ENCODE measurements around the gene TNF.

Gene TNF

GRCh38 chr6:31559958-31560696 is 15.2 kb upstream of the TNF start:
- Histone ChIP-seq H3K4me3 (ENCODE audit: low read depth in 1 of 2, low read length in 2 of 2) (no peak overlapping the region), H3K9me3 (ENCODE audit: control insufficient read depth in 1 of 2, low read length in 2 of 2) (no peaks in the 10 kb centered on the region), H3K4me1 (ENCODE audit: control insufficient read depth in 1 of 2, insufficient read depth in 2 of 2, low read length in 2 of 2) (peaks cover 0 to 8% of the 10 kb centered on the region in 2 donors), H3K27me3 (ENCODE audit: low read depth, low read length) (no peaks in the 10 kb centered on the region), H3K27ac (ENCODE audit: low read length) (peak overlapping the region; percentile 0), H3K36me3 (ENCODE audit: control insufficient read depth in 1 of 2, insufficient read depth in 2 of 2, low read length in 2 of 2) (peaks cover 10 to 36% of the 10 kb centered on the region in 2 donors)

GRCh38 chr6:31560697-31561058 is 14.7 kb upstream of the TNF start:
- H3K27me3 ChIP-seq (ENCODE audit: low read depth, low read length): no peaks in the 10 kb centered on the region
- H3K4me3 ChIP-seq (ENCODE audit: low read depth in 1 of 2, low read length in 2 of 2): no peak overlapping the region
- H3K27ac ChIP-seq (ENCODE audit: low read length): no peak overlapping the region
- H3K4me1 ChIP-seq (ENCODE audit: control insufficient read depth in 1 of 2, insufficient read depth in 2 of 2, low read length in 2 of 2): peaks cover 0 to 8% of the 10 kb centered on the region in 2 donors
- no peaks in the 10 kb centered on the region for H3K9me3 ChIP-seq (ENCODE audit: control insufficient read depth in 1 of 2, low read length in 2 of 2)
- H3K36me3 ChIP-seq (ENCODE audit: control insufficient read depth in 1 of 2, insufficient read depth in 2 of 2, low read length in 2 of 2): peaks cover 10 to 36% of the 10 kb centered on the region in 2 donors

- Histone ChIP-seq H3K4me1 (ENCODE audit: control insufficient read depth in 1 of 2, insufficient read depth in 2 of 2, low read length in 2 of 2) (no peaks in the 10 kb centered on the region), H3K27ac (ENCODE audit: low read length) (no peak overlapping the region), H3K36me3 (ENCODE audit: control insufficient read depth in 1 of 2, insufficient read depth in 2 of 2, low read length in 2 of 2) (no peaks in the 10 kb centered on the region), H3K4me3 (ENCODE audit: low read depth in 1 of 2, low read length in 2 of 2) (no peak overlapping the region), H3K27me3 (ENCODE audit: low read depth, low read length) (no peaks in the 10 kb centered on the region), H3K9me3 (ENCODE audit: control insufficient read depth in 1 of 2, low read length in 2 of 2) (no peaks in the 10 kb centered on the region)
Measured at GRCh38 chr6:31567531-31568370, 7.6 kb upstream of the TNF start.

- Histone ChIP-seq H3K4me3 (ENCODE audit: low read depth in 1 of 2, low read length in 2 of 2) (no peak overlapping the region), H3K27me3 (ENCODE audit: low read depth, low read length) (no peaks in the 10 kb centered on the region), H3K4me1 (ENCODE audit: control insufficient read depth in 1 of 2, insufficient read depth in 2 of 2, low read length in 2 of 2) (no peaks in the 10 kb centered on the region), H3K9me3 (ENCODE audit: control insufficient read depth in 1 of 2, low read length in 2 of 2) (no peaks in the 10 kb centered on the region), H3K36me3 (ENCODE audit: control insufficient read depth in 1 of 2, insufficient read depth in 2 of 2, low read length in 2 of 2) (no peaks in the 10 kb centered on the region), H3K27ac (ENCODE audit: low read length) (no peak overlapping the region)
Measured at GRCh38 chr6:31568537-31568961, 6.8 kb upstream of the TNF start.

- Histone ChIP-seq H3K27ac (ENCODE audit: low read length) (no peak overlapping the region), H3K36me3 (ENCODE audit: control insufficient read depth in 1 of 2, insufficient read depth in 2 of 2, low read length in 2 of 2) (no peaks in the 10 kb centered on the region), H3K9me3 (ENCODE audit: control insufficient read depth in 1 of 2, low read length in 2 of 2) (no peaks in the 10 kb centered on the region), H3K27me3 (ENCODE audit: low read depth, low read length) (no peaks in the 10 kb centered on the region), H3K4me3 (ENCODE audit: low read depth in 1 of 2, low read length in 2 of 2) (no peak overlapping the region), H3K4me1 (ENCODE audit: control insufficient read depth in 1 of 2, insufficient read depth in 2 of 2, low read length in 2 of 2) (no peaks in the 10 kb centered on the region)
Measured at GRCh38 chr6:31569861-31570536, 5.4 kb upstream of the TNF start.

GRCh38 chr6:31572041-31572911 is 3.1 kb upstream of the TNF start, which contains the start of gene LTA:
Gene LTA, plus strand, starts transcription at chr6:31572289. Its CDS starts 454 bp downstream, at chr6:31572743.
- Histone ChIP-seq H3K27ac (ENCODE audit: low read length) (no peak within 1 kb of the TSS), H3K9me3 (ENCODE audit: control insufficient read depth in 1 of 2, low read length in 2 of 2) (no peaks in the 10 kb centered on the region), H3K27me3 (ENCODE audit: low read depth, low read length) (no peaks in the 10 kb centered on the region), H3K36me3 (ENCODE audit: control insufficient read depth in 1 of 2, insufficient read depth in 2 of 2, low read length in 2 of 2) (no peaks in the 10 kb centered on the region), H3K4me1 (ENCODE audit: control insufficient read depth in 1 of 2, insufficient read depth in 2 of 2, low read length in 2 of 2) (no peaks in the 10 kb centered on the region), H3K4me3 (ENCODE audit: low read depth in 1 of 2, low read length in 2 of 2) (no peak within 1 kb of the TSS)

GRCh38 chr6:31573239-31574105 is 1.9 kb upstream of the TNF start:
- Histone ChIP-seq H3K27ac (ENCODE audit: low read length) (no peak overlapping the region), H3K4me3 (ENCODE audit: low read depth in 1 of 2, low read length in 2 of 2) (no peak overlapping the region), H3K36me3 (ENCODE audit: control insufficient read depth in 1 of 2, insufficient read depth in 2 of 2, low read length in 2 of 2) (no peaks in the 10 kb centered on the region)

GRCh38 chr6:31574106-31575061 is 981 bp upstream of the TNF start:
- Histone ChIP-seq H3K9me3 (ENCODE audit: control insufficient read depth in 1 of 2, low read length in 2 of 2) (no peaks in the 10 kb centered on the region), H3K27ac (ENCODE audit: low read length) (no peak overlapping the region), H3K4me1 (ENCODE audit: control insufficient read depth in 1 of 2, insufficient read depth in 2 of 2, low read length in 2 of 2) (no peaks in the 10 kb centered on the region)

More at GRCh38 chr6:31573239-31574105, 1.9 kb upstream of the TNF start:
- Histone ChIP-seq H3K9me3 (ENCODE audit: control insufficient read depth in 1 of 2, low read length in 2 of 2) (no peaks in the 10 kb centered on the region), H3K4me1 (ENCODE audit: control insufficient read depth in 1 of 2, insufficient read depth in 2 of 2, low read length in 2 of 2) (no peaks in the 10 kb centered on the region), H3K27me3 (ENCODE audit: low read depth, low read length) (no peaks in the 10 kb centered on the region)

GRCh38 chr6:31575952-31576685 is 754 bp downstream of the TNF start:
- Histone ChIP-seq H3K4me3 (ENCODE audit: low read depth in 1 of 2, low read length in 2 of 2) (peak overlapping the region; percentile 32 to 45), H3K36me3 (ENCODE audit: control insufficient read depth in 1 of 2, insufficient read depth in 2 of 2, low read length in 2 of 2) (no peaks in the 10 kb centered on the region), H3K27me3 (ENCODE audit: low read depth, low read length) (no peaks in the 10 kb centered on the region), H3K4me1 (ENCODE audit: control insufficient read depth in 1 of 2, insufficient read depth in 2 of 2, low read length in 2 of 2) (peaks cover 0 to 6% of the 10 kb centered on the region in 2 donors), H3K27ac (ENCODE audit: low read length) (no peak overlapping the region), H3K9me3 (ENCODE audit: control insufficient read depth in 1 of 2, low read length in 2 of 2) (no peaks in the 10 kb centered on the region)

More at GRCh38 chr6:31574106-31575061, 981 bp upstream of the TNF start:
- Histone ChIP-seq H3K4me3 (ENCODE audit: low read depth in 1 of 2, low read length in 2 of 2) (no peak overlapping the region), H3K36me3 (ENCODE audit: control insufficient read depth in 1 of 2, insufficient read depth in 2 of 2, low read length in 2 of 2) (no peaks in the 10 kb centered on the region), H3K27me3 (ENCODE audit: low read depth, low read length) (no peaks in the 10 kb centered on the region)
